IMR-90 (cell line): ENCODE measurements around the gene RANBP9.

ENCODE experiments used
- BHLHE40 ChIP-seq: fragments of 150-350 bp; IDR thresholded peaks from 2 replicates; pipeline ENCODE4 v1.6.1; 2016; ENCODE audit warnings: mild to moderate bottlenecking, low read depth, low read length
- CEBPB ChIP-seq: IDR thresholded peaks from 2 replicates; pipeline ENCODE4 v1.6.1; 2012; ENCODE audit warnings: low read depth, low read length, improper control_type of control experiment
- CHD1 ChIP-seq: IDR thresholded peaks from 2 replicates; pipeline ENCODE4 v1.6.1; 2012; ENCODE audit warnings: low read depth, low read length, improper control_type of control experiment
- ELK1 ChIP-seq: fragments of 150-350 bp; IDR thresholded peaks from 2 replicates; pipeline ENCODE4 v1.6.1; 2016; ENCODE audit warnings: low read depth, mild to moderate bottlenecking, low read length, moderate library complexity, borderline replicate concordance
- MAFK ChIP-seq: IDR thresholded peaks from 2 replicates; pipeline ENCODE4 v1.6.1; 2012; ENCODE audit warnings: low read depth, low read length, improper control_type of control experiment
- MAZ ChIP-seq: IDR thresholded peaks from 2 replicates; pipeline ENCODE4 v1.6.1; 2012; ENCODE audit warnings: low read depth, mild to moderate bottlenecking, low read length, improper control_type of control experiment, moderate library complexity, borderline replicate concordance
- MXI1 ChIP-seq: IDR thresholded peaks from 2 replicates; pipeline ENCODE4 v1.6.1; 2012; ENCODE audit warnings: low read depth, mild to moderate bottlenecking, low read length, moderate library complexity, borderline replicate concordance
- POLR2A ChIP-seq: IDR thresholded peaks from 2 replicates; pipeline ENCODE4 v1.6.1; 2012; ENCODE audit warnings: mild to moderate bottlenecking, low read depth, low read length
- RAD21 ChIP-seq: IDR thresholded peaks from 2 replicates; pipeline ENCODE4 v1.6.1; 2012; ENCODE audit warnings: low read length, improper control_type of control experiment
- RCOR1 ChIP-seq: IDR thresholded peaks from 2 replicates; pipeline ENCODE4 v1.6.1; 2012; ENCODE audit warnings: mild to moderate bottlenecking, low read length, improper control_type of control experiment; ENCODE audit not compliant: insufficient replicate concordance
- RFX5 ChIP-seq: IDR thresholded peaks from 2 replicates; pipeline ENCODE4 v1.8.0; 2012; ENCODE audit warnings: low read depth, mild to moderate bottlenecking, low read length, moderate library complexity
- SMC3 ChIP-seq: fragments of 150-350 bp; IDR thresholded peaks from 2 replicates; pipeline ENCODE4 v1.6.1; 2016; ENCODE audit warnings: low read depth, mild to moderate bottlenecking, antibody characterized with exemption, low read length, moderate library complexity
- USF2 ChIP-seq: fragments of 150-350 bp; IDR thresholded peaks from 2 replicates; pipeline ENCODE4 v1.6.1; 2017; ENCODE audit warnings: mild to moderate bottlenecking, antibody characterized with exemption, low read length, low read depth
- TF ChIP-seq, protein P1 (sequence below): conservative IDR thresholded peaks from 2 replicates; pipeline ENCODE4 v1.5.1; 2012; ENCODE audit warnings: mild to moderate bottlenecking, low read depth, low read length, improper control_type of control experiment

DNA sequence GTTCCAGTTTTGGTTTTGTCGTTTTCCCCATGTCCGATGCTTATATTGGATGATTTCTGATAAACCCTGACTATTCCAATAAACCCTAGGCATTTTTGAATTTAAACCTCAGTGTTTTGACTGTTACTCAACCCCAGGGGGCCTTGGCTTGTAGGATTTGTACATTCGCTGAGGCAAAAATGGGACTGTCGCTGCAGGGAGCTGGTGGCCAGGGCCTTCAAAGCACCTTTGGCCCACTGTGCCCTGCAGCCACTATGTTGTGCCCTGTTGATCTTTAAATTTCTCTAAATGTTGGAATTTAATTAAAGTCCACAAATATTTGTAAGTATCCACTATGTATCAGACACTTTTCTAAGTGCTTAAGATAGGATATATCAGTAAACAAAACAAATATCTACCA lies 106.0 kb downstream of the RANBP9 start:
- no peak for TF ChIP-seq POLR2A
- no peak for TF ChIP-seq MAFK
- TF ChIP-seq, protein P1, sequence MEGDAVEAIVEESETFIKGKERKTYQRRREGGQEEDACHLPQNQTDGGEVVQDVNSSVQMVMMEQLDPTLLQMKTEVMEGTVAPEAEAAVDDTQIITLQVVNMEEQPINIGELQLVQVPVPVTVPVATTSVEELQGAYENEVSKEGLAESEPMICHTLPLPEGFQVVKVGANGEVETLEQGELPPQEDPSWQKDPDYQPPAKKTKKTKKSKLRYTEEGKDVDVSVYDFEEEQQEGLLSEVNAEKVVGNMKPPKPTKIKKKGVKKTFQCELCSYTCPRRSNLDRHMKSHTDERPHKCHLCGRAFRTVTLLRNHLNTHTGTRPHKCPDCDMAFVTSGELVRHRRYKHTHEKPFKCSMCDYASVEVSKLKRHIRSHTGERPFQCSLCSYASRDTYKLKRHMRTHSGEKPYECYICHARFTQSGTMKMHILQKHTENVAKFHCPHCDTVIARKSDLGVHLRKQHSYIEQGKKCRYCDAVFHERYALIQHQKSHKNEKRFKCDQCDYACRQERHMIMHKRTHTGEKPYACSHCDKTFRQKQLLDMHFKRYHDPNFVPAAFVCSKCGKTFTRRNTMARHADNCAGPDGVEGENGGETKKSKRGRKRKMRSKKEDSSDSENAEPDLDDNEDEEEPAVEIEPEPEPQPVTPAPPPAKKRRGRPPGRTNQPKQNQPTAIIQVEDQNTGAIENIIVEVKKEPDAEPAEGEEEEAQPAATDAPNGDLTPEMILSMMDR, result no peak
- TF ChIP-seq MXI1, result no peak
- TF ChIP-seq USF2, result no peak
- no peak for TF ChIP-seq RAD21
- no peak for TF ChIP-seq MAZ
- TF ChIP-seq CEBPB, result no peak
- TF ChIP-seq RFX5, result no peak
- no peak for TF ChIP-seq SMC3
- no peak for TF ChIP-seq RCOR1
- TF ChIP-seq CHD1, result no peak
- TF ChIP-seq BHLHE40, result no peak
- no peak for TF ChIP-seq ELK1
